GM21423 (cell line): ENCODE results near the gene ARHGAP22.
"Not testable (repeated sequence)": the region's sequence is repeated elsewhere in the genome, so short reads cannot be mapped to it uniquely, and the experiment has no call there.

Source experiments
- ATAC-seq: cut with Tn5 transposase; IDR thresholded peaks from one replicate; pipeline ENCODE4 v1.9.1; 2021; ENCODE audit warnings: mild to moderate bottlenecking, moderate library complexity; ENCODE audit not compliant: unreplicated experiment

Gene ARHGAP22

GRCh38 chr10:48604991-48605508 is at the start of gene ARHGAP22:
Gene ARHGAP22, minus strand, starts transcription at chr10:48605073. Its CDS starts 277 bp downstream, at chr10:48604796.
- peak; percentile 55 for ATAC-seq

GRCh38 chr10:48653944-48654698 is 49.2 kb upstream of the ARHGAP22 start:
- ATAC-seq: no peak

- no peak for ATAC-seq
Measured at GRCh38 chr10:48653347-48653746, 48.5 kb upstream of the ARHGAP22 start.

GRCh38 chr10:48652344-48652743 is 47.5 kb upstream of the ARHGAP22 start:
- no peak for ATAC-seq

- ATAC-seq: no peak
Measured at GRCh38 chr10:48651839-48652238, 47.0 kb upstream of the ARHGAP22 start.

- no peak for ATAC-seq
Measured at GRCh38 chr10:48651293-48651692, 46.4 kb upstream of the ARHGAP22 start.

GRCh38 chr10:48649349-48649944 is 44.6 kb upstream of the ARHGAP22 start:
- ATAC-seq: no peak

- ATAC-seq: no peak
Measured at GRCh38 chr10:48648172-48648942, 43.5 kb upstream of the ARHGAP22 start.

- not testable (repeated sequence) for ATAC-seq
Measured at GRCh38 chr10:48647073-48647472, 42.2 kb upstream of the ARHGAP22 start.

- ATAC-seq: no peak
Measured at GRCh38 chr10:48645600-48645999, 40.7 kb upstream of the ARHGAP22 start.

GRCh38 chr10:48641099-48641690 is 36.3 kb upstream of the ARHGAP22 start:
- not testable (repeated sequence) for ATAC-seq

GRCh38 chr10:48640326-48640725 is 35.5 kb upstream of the ARHGAP22 start:
- ATAC-seq: no peak

- ATAC-seq: no peak
Measured at GRCh38 chr10:48639632-48640031, 34.8 kb upstream of the ARHGAP22 start.

GRCh38 chr10:48638739-48639527 is 34.1 kb upstream of the ARHGAP22 start:
- ATAC-seq: no peak

GRCh38 chr10:48638158-48638557 is 33.3 kb upstream of the ARHGAP22 start:
- no peak for ATAC-seq

GRCh38 chr10:48636901-48637300 is 32.0 kb upstream of the ARHGAP22 start:
- no peak for ATAC-seq

GRCh38 chr10:48636231-48636630 is 31.4 kb upstream of the ARHGAP22 start:
- ATAC-seq: no peak

- no peak for ATAC-seq
Measured at GRCh38 chr10:48634984-48635557, 30.2 kb upstream of the ARHGAP22 start.

- peak; percentile 93 for ATAC-seq
Measured at GRCh38 chr10:48634198-48634983, 29.5 kb upstream of the ARHGAP22 start.
